HUES48 (cell line): ENCODE measurements around the gene RALGAPA2.

Experiments
- H3K27ac ChIP-seq: one replicate; pipeline ENCODE4 v1.7.0; 2013; ENCODE audit warnings: low read depth, low read length, inconsistent platforms
- H3K27me3 ChIP-seq: 2 replicates; pipeline ENCODE4 v1.6.1; 2013; ENCODE audit warnings: mild to moderate bottlenecking, low read length; ENCODE audit not compliant: control insufficient read depth, insufficient read depth
- H3K36me3 ChIP-seq: 2 replicates; pipeline ENCODE4 v1.6.1; 2013; ENCODE audit warnings: low read length; ENCODE audit not compliant: control insufficient read depth, insufficient read depth
- H3K4me1 ChIP-seq: 2 replicates; pipeline ENCODE4 v1.6.1; 2013; ENCODE audit warnings: mild to moderate bottlenecking, low read length; ENCODE audit not compliant: control insufficient read depth, insufficient read depth
- H3K4me3 ChIP-seq: 2 replicates; pipeline ENCODE4 v1.5.1; 2013; ENCODE audit warnings: mild to moderate bottlenecking, low read depth, low read length
- H3K9ac ChIP-seq: 2 replicates; pipeline ENCODE4 v1.6.1; 2013; ENCODE audit warnings: mild to moderate bottlenecking, low read depth, low read length, moderate library complexity
- H3K9me3 ChIP-seq: 2 replicates; pipeline ENCODE4 v1.6.1; 2013; ENCODE audit warnings: low read length; ENCODE audit not compliant: control insufficient read depth, insufficient read depth

Gene RALGAPA2

DNA sequence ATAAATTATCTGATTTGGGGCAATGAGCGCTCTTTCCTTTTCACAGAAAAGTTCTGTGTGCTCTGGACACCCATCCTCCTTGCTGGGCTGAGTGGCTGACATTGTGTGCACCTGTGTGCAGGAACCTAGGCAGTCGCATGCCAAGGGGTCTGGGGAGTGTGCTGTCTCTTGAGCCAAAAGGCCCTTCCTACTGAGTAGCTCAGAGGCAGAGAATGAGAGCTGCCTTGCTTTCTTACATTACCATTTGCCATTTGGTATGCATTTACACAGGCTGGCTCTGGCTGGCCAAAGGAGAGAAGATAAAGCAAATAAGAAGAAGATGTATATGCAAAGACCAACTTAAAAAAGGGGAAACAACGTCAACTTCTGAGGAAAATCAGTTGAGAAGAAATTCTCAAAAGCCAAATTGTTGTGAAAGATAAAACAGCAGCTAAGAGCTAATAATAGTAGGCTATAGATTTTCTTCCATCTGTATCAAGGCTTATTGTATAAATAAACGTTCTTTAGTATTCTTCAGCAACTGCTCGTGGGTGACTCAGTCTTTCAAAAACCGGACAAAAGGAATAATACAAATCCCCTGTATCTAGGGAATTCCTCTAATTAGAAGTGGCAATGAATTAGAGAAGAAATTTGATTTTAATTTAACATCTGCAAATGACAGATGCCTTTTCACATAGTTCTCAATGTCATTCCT, 222.6 kb downstream of the RALGAPA2 start:
- Histone ChIP-seq H3K36me3 (no peaks in the 10 kb centered on the region), H3K27ac (no peak overlapping the region), H3K4me3 (no peak overlapping the region), H3K9me3 (no peaks in the 10 kb centered on the region), H3K27me3 (no peaks in the 10 kb centered on the region), H3K4me1 (peaks cover 38% of the 10 kb centered on the region), H3K9ac (no peak overlapping the region)

DNA sequence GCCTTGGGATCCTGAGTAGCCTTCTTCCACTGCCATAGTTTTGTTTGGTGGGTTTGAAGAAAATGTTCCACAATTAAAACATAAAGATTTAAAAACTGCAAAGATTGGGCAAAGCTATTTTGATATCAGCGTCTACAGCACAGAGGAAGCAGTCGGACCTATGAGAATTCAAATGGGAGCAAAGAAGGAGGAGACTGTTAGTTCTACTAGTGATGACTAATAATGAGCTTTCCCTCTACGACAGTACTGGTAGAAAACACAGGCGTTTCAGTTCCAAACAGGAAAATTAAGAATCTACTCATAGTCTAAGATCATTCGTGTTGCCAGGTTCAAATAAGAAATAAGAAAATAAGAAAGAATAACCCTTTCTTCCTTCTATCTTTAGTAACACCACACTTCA, 223.4 kb downstream of the RALGAPA2 start:
- Histone ChIP-seq H3K9me3 (no peaks in the 10 kb centered on the region), H3K4me1 (peaks cover 34% of the 10 kb centered on the region), H3K4me3 (no peak overlapping the region), H3K27ac (no peak overlapping the region), H3K27me3 (no peaks in the 10 kb centered on the region), H3K9ac (no peak overlapping the region), H3K36me3 (no peaks in the 10 kb centered on the region)

DNA sequence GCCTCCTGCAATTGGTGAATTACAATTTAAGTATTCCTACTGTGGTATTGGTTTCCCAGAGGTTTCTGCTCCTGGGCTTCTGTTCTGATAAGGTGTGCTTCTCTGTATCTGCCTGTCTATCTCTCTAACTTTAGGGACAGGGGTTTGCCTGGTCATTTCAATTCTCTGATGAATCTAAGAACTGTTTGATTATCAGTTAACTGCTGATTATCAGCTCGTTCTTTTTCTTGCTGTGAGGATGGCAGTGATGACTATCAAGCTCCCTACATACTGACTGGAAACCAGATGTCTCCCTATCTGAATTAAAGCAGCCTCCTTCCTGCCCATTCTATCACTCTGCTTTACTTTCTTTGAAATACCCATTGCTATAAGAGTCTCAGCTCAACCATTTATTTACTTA, 224.1 kb downstream of the RALGAPA2 start:
- no peaks in the 10 kb centered on the region for H3K27me3 ChIP-seq
- no peaks in the 10 kb centered on the region for H3K36me3 ChIP-seq
- H3K4me1 ChIP-seq, result peaks cover 28% of the 10 kb centered on the region
- no peaks in the 10 kb centered on the region for H3K9me3 ChIP-seq
- H3K9ac ChIP-seq, result no peak overlapping the region
- H3K4me3 ChIP-seq, result no peak overlapping the region
- no peak overlapping the region for H3K27ac ChIP-seq

DNA sequence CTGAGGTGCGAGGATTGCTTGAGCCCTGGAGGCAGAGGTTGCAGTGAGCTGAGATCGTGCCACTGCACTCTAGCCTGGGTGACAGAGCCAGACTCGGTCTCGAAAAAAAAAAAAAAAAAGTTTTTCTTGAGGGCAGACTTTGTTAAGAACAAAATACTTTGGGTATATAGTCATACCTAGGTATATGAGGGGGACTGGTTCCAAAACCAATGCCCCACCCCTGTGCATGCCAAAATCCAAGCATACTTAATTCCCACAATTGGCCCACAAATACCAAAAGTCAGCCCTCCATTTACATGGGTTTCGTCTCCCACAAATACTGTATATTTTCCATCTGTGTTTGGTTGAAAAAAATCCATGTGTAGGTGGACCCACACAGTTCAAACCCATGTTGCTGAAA, 224.6 kb downstream of the RALGAPA2 start:
- Histone ChIP-seq H3K9ac (no peak overlapping the region), H3K27me3 (no peaks in the 10 kb centered on the region), H3K27ac (no peak overlapping the region), H3K4me1 (peaks cover 22% of the 10 kb centered on the region), H3K9me3 (no peaks in the 10 kb centered on the region), H3K36me3 (no peaks in the 10 kb centered on the region), H3K4me3 (no peak overlapping the region)

DNA sequence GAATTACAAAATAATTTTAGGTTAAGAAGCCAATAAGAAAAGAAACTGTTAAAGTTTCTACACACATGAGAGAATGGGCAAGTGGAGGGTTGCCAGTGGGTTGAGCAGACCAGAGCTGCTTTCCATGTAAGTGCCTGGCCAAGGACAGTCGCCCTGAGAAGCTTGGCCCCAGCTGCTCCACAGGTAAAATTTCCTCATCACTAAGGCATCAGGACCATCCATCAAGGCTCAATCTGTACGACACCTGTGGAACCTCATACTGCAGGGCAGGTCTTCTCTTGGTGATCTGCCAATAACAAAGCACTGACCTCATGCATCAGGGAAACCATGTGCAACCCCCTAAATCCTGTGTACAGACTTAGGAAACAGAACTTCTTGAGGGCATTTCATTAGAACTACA, 229.1 kb downstream of the RALGAPA2 start:
- Histone ChIP-seq H3K4me1 (peaks cover 4% of the 10 kb centered on the region; the same call in 1 of the 2 replicates), H3K27ac (no peak overlapping the region), H3K27me3 (no peaks in the 10 kb centered on the region), H3K9me3 (no peaks in the 10 kb centered on the region), H3K9ac (no peak overlapping the region), H3K36me3 (no peaks in the 10 kb centered on the region), H3K4me3 (no peak overlapping the region)

DNA sequence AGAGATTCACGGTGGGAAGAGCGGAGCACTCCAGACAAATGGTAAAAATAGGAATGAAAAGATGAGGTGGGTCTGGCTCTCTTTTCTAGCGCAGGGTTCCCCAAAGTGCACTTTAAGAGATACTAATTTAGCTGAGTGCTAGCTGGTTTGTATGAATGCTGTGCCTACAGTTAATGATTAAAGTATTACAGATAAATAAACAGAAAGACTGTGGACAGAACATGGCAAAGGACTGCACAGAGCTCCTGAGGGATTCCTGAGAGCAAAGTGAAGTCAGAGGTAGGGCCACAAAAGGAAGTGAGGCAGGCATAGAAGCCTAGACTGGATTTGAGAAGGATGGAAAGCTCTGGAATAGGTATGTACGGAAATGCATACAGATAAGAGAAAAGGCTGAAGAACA, 230.0 kb downstream of the RALGAPA2 start:
- Histone ChIP-seq H3K9me3 (no peaks in the 10 kb centered on the region), H3K9ac (no peak overlapping the region), H3K4me1 (peaks cover 12% of the 10 kb centered on the region), H3K36me3 (no peaks in the 10 kb centered on the region), H3K27me3 (no peaks in the 10 kb centered on the region), H3K4me3 (no peak overlapping the region), H3K27ac (no peak overlapping the region)

DNA sequence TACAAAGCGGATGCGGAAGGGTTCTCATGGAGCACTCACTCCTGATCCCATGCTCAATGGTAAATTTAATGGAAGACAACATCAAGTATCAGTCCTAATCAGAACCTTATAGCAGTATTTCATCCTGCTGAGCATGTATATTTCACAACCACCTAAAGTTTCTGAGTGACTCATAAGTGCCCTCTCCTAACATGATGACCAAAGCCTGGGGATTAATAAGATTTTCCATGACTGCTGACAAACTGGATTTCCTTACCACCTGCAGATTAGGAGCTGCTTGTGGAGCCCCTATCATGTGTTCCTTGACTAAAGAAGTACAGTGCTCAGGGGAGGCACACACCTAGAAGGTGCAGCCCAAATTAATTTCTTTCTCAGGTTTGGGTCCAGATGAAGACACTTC, 231.8 kb downstream of the RALGAPA2 start:
- Histone ChIP-seq H3K27me3 (no peaks in the 10 kb centered on the region), H3K4me1 (peaks cover 19% of the 10 kb centered on the region), H3K27ac (no peak overlapping the region), H3K36me3 (no peaks in the 10 kb centered on the region), H3K9me3 (no peaks in the 10 kb centered on the region), H3K9ac (no peak overlapping the region), H3K4me3 (no peak overlapping the region)

DNA sequence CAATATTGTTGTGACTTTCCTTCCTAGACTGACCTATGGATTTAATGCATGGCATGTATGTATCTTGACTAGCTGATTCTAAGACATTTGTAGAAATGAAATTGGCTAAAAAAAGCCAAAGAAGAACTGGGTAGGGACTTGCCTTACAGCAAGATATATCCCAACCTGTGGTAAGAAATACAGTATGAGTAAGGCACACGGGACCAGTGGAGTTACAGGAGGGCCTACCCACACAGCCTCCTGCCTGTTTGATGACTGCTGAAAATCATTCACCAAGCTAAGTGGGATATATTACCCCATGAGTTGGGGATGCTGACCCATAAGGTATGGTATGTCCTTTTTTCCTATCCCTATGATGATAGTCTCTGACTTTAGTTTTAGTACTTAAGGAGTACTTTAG, 232.3 kb downstream of the RALGAPA2 start:
- H3K27ac ChIP-seq, result no peak overlapping the region

DNA sequence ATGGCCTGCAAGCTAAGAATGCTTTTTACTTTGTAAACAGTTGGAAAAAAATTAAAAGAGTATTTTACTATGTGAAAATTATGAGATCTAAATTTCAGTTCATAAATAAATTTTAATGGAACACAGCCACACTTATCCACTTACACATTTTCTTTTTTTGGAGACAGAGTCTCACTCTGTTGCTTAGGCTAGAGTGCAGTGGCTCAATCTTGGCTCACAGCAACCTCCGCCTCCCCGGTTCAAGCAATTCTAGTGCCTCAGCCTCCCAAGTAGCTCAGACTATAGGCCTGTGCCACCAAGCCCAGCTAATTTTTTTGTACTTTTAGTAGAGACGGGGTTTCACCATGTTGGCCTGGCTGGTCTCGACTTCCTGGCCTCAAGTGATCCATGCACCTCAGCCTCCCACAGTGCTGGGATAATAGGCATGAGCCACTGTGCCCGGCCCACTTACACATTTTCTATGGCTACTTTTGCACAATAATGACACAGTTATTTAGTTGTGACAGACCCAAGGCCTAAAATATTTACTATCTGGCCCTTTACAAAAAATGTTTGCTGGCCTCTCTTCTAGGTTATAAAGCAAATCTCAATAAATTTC, 234.9 kb downstream of the RALGAPA2 start:
- no peak overlapping the region for H3K4me3 ChIP-seq
- no peaks in the 10 kb centered on the region for H3K27me3 ChIP-seq
- H3K27ac ChIP-seq, result peak overlapping the region; percentile 18
- no peaks in the 10 kb centered on the region for H3K36me3 ChIP-seq
- no peak overlapping the region for H3K9ac ChIP-seq
- H3K9me3 ChIP-seq, result no peaks in the 10 kb centered on the region
- H3K4me1 ChIP-seq, result peaks cover 19% of the 10 kb centered on the region

More for the DNA sequence above, 232.3 kb downstream of the RALGAPA2 start:
- no peaks in the 10 kb centered on the region for H3K36me3 ChIP-seq
- H3K4me1 ChIP-seq, result peaks cover 19% of the 10 kb centered on the region
- H3K9ac ChIP-seq, result no peak overlapping the region
- no peaks in the 10 kb centered on the region for H3K27me3 ChIP-seq
- no peak overlapping the region for H3K4me3 ChIP-seq
- H3K9me3 ChIP-seq, result no peaks in the 10 kb centered on the region

DNA sequence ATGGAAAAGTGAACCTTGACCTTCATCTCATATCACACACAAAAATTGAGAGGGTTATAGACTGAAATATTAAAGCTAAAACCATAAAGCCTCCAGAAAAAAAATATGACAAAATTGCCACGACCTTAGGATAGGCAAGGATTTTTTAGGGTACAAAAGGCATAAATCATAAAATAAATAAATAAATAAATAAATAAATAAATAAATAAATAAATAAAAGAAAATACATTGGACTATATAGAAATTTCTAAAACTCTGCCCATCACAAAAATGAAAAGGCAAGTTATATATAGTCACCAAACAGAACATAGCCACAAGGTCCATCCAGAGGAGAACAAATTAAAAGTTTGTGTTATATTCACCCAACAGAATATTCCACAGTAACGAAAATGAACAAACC, 235.9 kb downstream of the RALGAPA2 start:
- Histone ChIP-seq H3K36me3 (no peaks in the 10 kb centered on the region), H3K4me3 (no peak overlapping the region), H3K9ac (no peak overlapping the region), H3K27me3 (no peaks in the 10 kb centered on the region), H3K27ac (no peak overlapping the region), H3K9me3 (no peaks in the 10 kb centered on the region), H3K4me1 (peaks cover 19% of the 10 kb centered on the region)

DNA sequence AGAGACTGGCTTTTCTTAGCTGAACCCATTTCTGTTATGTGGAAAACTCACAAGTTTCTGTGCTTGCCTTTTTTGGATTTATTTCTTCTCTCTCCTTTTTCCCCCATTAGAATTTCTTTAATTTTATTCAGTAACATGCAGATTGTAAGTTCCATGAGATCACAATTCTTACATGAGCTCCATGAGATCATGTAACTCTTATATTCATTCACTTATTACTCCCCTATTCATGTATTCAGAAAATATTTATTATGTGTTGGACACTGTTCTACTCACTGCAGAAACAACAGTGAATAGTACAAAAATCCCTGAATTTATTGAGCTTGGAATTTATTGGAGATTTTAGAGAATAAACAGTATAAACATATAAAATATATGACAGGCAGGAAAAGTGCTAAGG, 238.8 kb downstream of the RALGAPA2 start:
- Histone ChIP-seq H3K27me3 (no peaks in the 10 kb centered on the region), H3K4me1 (peaks cover 19% of the 10 kb centered on the region), H3K36me3 (no peaks in the 10 kb centered on the region), H3K9me3 (no peaks in the 10 kb centered on the region), H3K27ac (no peak overlapping the region), H3K9ac (no peak overlapping the region), H3K4me3 (no peak overlapping the region)
